DOHH2 (cell line): ENCODE results near the gene BHLHE41.

ENCODE experiments used
- EZH2phosphoT487 ChIP-seq: fragments of 200-600 bp; sonication (generic); IDR thresholded peaks from 2 replicates; pipeline ENCODE4 v1.6.1; 2017; ENCODE audit warnings: borderline replicate concordance, mild to moderate bottlenecking, antibody characterized with exemption, low read length, moderate library complexity, mixed read lengths
- TF ChIP-seq, protein P1 (sequence below): fragments of 200-600 bp; sonication (generic); IDR thresholded peaks from one replicate; pipeline ENCODE4 v1.5.1; 2014; ENCODE audit warnings: antibody characterized with exemption, mild to moderate bottlenecking, low read depth, low read length; ENCODE audit not compliant: poor library complexity, severe bottlenecking

DNA sequence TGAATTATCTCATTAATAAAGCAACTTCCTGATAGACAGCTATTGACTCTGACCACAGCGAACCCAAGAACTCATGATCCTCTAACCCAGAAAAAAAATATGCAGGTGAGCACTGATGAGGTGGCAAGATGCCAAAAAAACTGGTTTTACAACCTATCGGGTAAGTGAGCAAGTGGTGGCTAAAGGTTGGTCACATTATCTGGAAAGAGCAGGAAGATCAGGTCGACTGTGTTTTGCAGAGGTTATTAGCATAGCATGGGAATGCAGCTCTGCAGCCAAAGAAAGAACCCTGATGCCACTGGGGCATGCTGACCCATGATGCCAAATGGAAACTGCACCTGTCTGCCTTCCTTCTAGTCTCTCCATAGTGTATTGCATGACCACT, 23.5 kb downstream of the BHLHE41 start:
- TF ChIP-seq, protein P1, sequence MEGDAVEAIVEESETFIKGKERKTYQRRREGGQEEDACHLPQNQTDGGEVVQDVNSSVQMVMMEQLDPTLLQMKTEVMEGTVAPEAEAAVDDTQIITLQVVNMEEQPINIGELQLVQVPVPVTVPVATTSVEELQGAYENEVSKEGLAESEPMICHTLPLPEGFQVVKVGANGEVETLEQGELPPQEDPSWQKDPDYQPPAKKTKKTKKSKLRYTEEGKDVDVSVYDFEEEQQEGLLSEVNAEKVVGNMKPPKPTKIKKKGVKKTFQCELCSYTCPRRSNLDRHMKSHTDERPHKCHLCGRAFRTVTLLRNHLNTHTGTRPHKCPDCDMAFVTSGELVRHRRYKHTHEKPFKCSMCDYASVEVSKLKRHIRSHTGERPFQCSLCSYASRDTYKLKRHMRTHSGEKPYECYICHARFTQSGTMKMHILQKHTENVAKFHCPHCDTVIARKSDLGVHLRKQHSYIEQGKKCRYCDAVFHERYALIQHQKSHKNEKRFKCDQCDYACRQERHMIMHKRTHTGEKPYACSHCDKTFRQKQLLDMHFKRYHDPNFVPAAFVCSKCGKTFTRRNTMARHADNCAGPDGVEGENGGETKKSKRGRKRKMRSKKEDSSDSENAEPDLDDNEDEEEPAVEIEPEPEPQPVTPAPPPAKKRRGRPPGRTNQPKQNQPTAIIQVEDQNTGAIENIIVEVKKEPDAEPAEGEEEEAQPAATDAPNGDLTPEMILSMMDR = no peak
- no peak for TF ChIP-seq EZH2phosphoT487
